ENCODE results near the gene LYL1.

LYL1 gene

GRCh38 chr19:13110099-13110610, 7.5 kb upstream of the LYL1 start:
- in situ Hi-C loops (cut with MboI; ENCODE audit: low sequenced_read_pairs), result no loop called here

DNA sequence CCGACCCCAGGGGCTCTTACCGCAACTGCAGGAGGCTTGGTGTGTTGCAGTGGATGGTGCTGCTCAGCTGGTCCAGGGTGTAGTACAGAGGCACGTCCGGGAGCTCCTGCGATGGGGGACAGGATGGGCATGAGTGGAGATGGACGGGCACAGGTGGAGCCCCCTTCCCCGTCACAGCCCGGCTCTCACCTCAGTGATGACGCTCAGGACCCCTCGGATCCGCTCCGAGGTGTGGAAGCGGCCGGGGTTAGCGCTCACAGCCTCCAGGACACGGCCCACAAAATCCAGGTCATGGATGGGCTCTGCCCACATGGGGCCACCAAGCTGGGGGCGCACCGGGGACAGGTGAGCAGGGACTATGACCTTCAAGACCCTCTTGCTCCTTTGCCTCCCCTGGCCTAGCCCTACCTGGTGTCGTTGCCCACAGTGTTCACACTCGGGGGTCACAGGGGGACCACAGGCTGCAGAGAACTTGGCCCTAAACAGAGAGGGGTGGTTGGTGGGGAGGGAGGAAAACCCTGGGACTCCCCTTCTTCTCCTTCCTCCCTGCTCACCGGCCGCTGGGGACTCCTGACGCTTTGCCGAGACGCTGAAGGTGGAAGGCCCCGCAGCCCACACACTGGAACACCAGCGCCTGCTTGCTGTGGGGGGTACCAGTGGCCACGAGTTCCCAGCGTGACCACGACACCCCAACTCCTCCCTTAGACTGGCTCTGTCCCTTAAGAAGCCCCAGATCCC, 6.9 kb upstream of the LYL1 start:
- in situ Hi-C loops (cut with MboI; ENCODE audit: low sequenced_read_pairs), result no loop called here

DNA sequence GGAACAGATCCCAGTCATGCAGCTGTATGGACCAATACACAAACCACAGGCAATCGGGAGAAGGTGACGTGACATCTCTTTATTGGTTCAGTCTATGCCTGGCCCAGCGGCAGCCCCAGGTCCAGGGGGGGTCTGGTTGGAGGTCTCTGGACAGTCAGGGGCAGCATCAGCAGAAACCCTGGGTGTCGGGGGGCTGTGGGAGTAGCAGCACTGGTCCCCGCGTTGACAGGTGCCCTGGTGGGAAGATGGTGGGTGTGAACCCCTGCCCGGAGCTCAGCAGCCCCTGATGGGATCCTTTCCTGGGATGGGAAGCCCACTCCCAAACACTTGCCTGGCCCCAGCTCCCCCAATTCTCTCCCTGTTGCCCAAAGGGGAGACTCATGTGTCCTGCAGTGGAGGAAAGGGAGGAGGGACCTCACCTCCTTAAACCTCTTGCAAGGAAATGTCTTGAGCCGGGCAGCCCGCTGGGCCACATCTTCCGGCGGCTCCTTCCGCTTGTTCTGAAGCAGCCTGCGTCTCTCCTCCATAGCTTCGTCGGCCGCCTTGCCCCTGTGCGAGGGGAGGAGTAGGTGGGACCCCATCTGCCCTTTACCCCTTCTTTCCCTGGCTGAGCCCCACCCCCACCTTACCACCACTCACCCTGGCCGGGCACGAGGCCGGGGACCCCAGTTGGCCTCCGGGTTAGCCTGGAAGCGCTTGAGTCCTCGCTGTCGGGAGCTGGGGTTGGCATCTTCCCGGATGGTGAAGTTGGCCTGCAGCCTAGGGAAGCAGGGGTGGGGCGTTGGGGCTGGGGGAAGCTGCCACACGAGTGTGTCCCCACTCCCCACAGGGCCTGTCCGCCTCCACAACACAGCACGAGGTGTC, 2.4 kb upstream of the LYL1 start:
- in situ Hi-C loops (cut with MboI; ENCODE audit: low sequenced_read_pairs), result no loop called here

GRCh38 chr19:13104360-13104847, 1.7 kb upstream of the LYL1 start:
- in situ Hi-C loops (cut with MboI; ENCODE audit: low sequenced_read_pairs), result no loop called here

GRCh38 chr19:13103581-13104359, 1.1 kb upstream of the LYL1 start:
- in situ Hi-C loops (cut with MboI; ENCODE audit: low sequenced_read_pairs), result no loop called here

DNA sequence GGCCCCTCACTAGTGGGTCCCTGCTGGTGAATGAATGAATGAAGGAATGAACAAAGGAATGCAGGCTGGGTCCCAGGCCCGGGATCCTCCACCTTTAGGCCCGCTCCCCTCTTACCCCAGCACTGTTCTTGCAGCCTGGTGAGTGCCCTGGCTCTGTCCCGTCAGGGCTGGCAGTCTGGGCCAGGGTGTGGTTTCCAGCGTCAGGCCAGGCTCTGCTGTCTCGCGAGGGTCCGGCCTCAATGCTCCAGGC, 317 bp downstream of the LYL1 start:
- in situ Hi-C loops (cut with MboI; ENCODE audit: low sequenced_read_pairs), result no loop called here

- in situ Hi-C loops (cut with MboI; ENCODE audit: low sequenced_read_pairs), result no loop called here
Measured at GRCh38 chr19:13101590-13102415, 855 bp downstream of the LYL1 start.

- in situ Hi-C loops (cut with MboI; ENCODE audit: low sequenced_read_pairs), result no loop called here
Measured at GRCh38 chr19:13100841-13101589, 1.6 kb downstream of the LYL1 start.

GRCh38 chr19:13100031-13100588, 2.5 kb downstream of the LYL1 start:
- in situ Hi-C loops (cut with MboI; ENCODE audit: low sequenced_read_pairs), result no loop called here

GRCh38 chr19:13099073-13099999, 3.3 kb downstream of the LYL1 start:
- in situ Hi-C loops (cut with MboI; ENCODE audit: low sequenced_read_pairs), result no loop called here

- in situ Hi-C loops (cut with MboI; ENCODE audit: low sequenced_read_pairs), result no loop called here
Measured at GRCh38 chr19:13098277-13099072, 4.2 kb downstream of the LYL1 start.

DNA sequence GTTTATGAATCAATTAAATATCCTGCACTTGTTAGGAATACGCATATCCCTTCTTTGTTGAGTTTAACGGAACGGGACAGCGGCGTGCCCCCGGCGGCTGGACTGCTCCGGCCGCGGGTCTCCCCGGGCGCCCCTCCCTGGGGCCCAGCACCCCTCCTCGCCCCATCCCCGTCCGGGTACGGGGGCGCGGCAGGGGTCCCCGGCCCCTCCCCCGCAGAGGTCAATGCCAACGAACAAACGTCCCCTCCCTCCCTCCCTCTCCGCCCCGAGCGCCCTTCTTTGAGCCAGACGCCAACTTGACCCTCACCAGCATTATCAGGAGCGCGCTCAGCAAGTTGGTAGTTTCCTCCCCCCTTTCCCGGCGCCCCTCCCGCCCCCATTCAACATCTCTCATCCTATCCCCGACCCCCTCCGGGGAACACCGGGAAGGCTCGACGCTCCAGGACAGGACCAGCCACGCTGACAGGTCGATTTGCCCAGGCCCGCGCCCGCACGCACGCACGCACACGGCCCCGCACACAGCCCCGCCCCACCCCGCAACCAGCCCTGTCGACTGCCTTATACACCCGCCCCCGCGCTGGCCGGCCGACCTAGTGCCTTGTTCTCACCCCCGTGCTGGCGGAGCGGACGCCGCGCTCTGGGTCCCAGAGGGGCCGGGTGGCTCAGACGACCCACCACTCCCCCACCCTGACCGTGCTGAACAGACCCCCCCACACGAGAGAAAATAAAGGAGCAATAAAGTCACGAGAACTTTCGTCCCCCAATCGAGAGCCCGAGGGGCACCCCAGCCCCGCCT, 5.0 kb downstream of the LYL1 start:
- in situ Hi-C loops (cut with MboI; ENCODE audit: low sequenced_read_pairs), result no loop called here

DNA sequence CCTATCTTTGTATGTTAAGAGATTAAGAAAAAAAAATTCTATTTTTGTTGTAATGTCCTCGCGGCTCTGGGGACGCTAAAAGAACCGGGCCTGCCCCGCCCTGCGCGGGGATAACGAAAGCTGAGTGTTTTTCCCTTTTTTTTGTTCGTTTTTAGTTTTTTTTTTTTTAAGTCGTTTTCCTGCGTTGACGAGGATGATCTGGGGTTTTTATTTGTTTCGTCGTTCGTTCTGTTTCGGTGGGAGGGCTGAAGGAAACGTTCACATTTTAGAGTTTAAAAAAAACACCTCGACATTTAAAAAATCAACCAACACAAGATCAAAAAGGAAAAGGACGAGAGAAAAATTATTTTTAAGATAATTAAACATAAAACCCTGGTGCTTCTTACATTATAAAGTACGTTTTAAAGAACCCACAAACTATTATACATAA, 5.6 kb downstream of the LYL1 start:
- in situ Hi-C loops (cut with MboI; ENCODE audit: low sequenced_read_pairs), result no loop called here

DNA sequence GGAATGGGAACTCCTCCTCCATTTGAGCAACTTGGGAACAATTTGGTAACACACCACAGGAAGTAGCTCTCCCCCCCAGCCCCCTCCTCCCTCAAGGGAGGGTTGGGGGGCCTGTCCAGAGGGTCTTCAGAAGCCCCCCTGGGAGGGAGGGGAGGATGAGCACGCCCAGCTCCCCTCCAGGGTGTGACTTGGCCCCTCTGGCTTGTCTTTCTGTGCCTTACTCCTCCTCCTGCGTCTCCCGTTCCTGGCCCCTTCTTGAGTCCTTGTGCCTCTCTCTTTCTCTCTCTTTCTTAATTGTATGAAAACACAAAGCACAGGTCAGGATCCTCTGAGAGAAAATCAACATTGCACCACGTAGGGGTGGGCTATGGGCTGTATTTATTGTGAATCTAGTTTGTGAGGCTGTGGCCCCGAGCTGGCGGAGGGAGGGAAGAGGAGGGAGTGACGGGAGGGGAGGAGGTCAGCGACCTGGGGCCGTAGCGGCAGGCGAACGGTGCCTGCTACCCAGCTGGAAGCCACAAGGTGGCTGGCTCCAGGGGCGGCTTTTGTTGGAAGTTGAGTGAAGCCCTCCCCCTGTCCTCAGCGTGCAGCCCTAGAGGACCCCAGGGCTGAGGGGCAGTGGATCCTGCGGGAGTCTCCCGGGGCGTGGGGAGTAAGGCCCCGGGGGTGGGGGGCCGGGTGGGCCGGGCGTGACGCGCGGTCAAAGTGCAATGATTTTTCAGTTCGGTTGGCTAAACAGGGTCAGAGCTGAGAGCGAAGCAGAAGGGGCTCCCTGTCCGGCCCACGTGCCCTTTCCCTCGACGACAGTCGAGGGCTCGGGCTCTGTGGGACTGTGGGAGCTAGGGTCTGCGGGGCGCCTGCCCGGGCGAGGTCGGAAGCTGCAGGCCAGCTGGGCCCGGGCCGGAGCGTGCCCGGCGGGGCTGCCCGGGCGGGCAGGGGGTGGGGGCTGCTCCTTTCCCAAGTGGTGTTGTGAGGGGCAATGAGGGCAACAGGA, 6.4 kb downstream of the LYL1 start:
- in situ Hi-C loops (cut with MboI; ENCODE audit: low sequenced_read_pairs), result no loop called here

DNA sequence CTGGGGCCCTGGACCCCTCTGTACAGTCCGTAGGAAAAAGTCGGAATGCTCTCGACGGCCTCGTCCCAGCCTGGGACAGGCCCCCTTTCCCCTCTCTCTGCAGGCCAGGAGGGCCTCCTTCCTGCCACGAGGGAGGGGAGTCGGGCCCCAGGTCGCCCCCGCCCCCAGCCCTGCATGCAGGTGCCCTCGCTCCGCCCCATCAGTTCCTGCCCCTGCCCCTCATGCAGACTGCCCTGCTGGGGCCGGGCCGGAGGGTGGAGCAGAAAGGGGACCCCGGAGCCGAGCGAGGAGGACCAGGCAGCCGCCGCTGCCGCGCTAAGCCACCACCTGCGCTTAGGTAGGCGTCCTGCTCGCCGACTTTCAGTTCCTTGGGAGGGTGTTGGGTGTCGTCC, 7.3 kb downstream of the LYL1 start:
- in situ Hi-C loops (cut with MboI; ENCODE audit: low sequenced_read_pairs), result no loop called here
